WERI-Rb-1 (cell line): ENCODE data around the gene ART5.

Experiments
- DNase-seq: peaks from one replicate; pipeline ENCODE4 v3.0.0-alpha.2; 2020
- H3K27ac ChIP-seq: fragments of 250-450 bp; sonication (Bioruptor Pico); 2 replicates; pipeline ENCODE4 v1.5.1; 2020; ENCODE audit warnings: mild to moderate bottlenecking, moderate library complexity
- H3K27me3 ChIP-seq: fragments of 250-450 bp; sonication (Bioruptor Pico); 2 replicates; pipeline ENCODE4 v1.5.1; 2021; ENCODE audit warnings: mild to moderate bottlenecking, low read depth, moderate library complexity; ENCODE audit not compliant: insufficient read depth, severe bottlenecking
- H3K36me3 ChIP-seq: fragments of 250-450 bp; sonication (Bioruptor Pico); 2 replicates; pipeline ENCODE4 v1.5.1; 2020; ENCODE audit warnings: mild to moderate bottlenecking, moderate library complexity
- H3K4me3 ChIP-seq: 2 replicates; pipeline ENCODE4 v1.5.1; 2011; ENCODE audit warnings: low read depth, mild to moderate bottlenecking, control low read depth, low read length
- H3K9me3 ChIP-seq: fragments of 250-450 bp; sonication (Bioruptor Pico); 2 replicates; pipeline ENCODE4 v1.5.1; 2021; ENCODE audit warnings: mild to moderate bottlenecking, moderate library complexity; ENCODE audit not compliant: severe bottlenecking
- CTCF ChIP-seq: IDR thresholded peaks from 2 replicates; pipeline ENCODE4 v1.5.1; 2011; ENCODE audit warnings: low read depth, mild to moderate bottlenecking, control low read depth, inconsistent platforms, low read length

Gene ART5

GRCh38 chr11:3641191-3641590 is 601 bp downstream of the ART5 start:
- Histone ChIP-seq H3K36me3 (no peaks in the 10 kb centered on the region), H3K9me3 (no peaks in the 10 kb centered on the region), H3K4me3 (no peak overlapping the region), H3K27ac (no peak overlapping the region), H3K27me3 (no peaks in the 10 kb centered on the region)
- DNase-seq = no peak
- no peak for TF ChIP-seq CTCF

GRCh38 chr11:3639841-3640240 is 2.0 kb downstream of the ART5 start:
- DNase-seq = no peak
- Histone ChIP-seq H3K9me3 (no peaks in the 10 kb centered on the region), H3K36me3 (no peaks in the 10 kb centered on the region), H3K27ac (no peak overlapping the region), H3K27me3 (no peaks in the 10 kb centered on the region), H3K4me3 (no peak overlapping the region)
- no peak for TF ChIP-seq CTCF

- H3K36me3 ChIP-seq = no peaks in the 10 kb centered on the region
- H3K9me3 ChIP-seq = no peaks in the 10 kb centered on the region
- H3K27ac ChIP-seq = no peak overlapping the region
- no peak for DNase-seq
- H3K27me3 ChIP-seq = no peaks in the 10 kb centered on the region
- H3K4me3 ChIP-seq = no peak overlapping the region
- no peak for TF ChIP-seq CTCF
Measured at GRCh38 chr11:3638513-3638912, 3.3 kb downstream of the ART5 start.

- Histone ChIP-seq H3K27ac (no peak overlapping the region), H3K9me3 (no peaks in the 10 kb centered on the region), H3K4me3 (no peak overlapping the region), H3K27me3 (no peaks in the 10 kb centered on the region), H3K36me3 (no peaks in the 10 kb centered on the region)
- no peak for DNase-seq
- no peak for TF ChIP-seq CTCF
Measured at GRCh38 chr11:3637201-3637600, 4.6 kb downstream of the ART5 start.

GRCh38 chr11:3635641-3636375 is 6.0 kb downstream of the ART5 start:
- no peak for DNase-seq
- Histone ChIP-seq H3K9me3 (no peaks in the 10 kb centered on the region), H3K27me3 (no peaks in the 10 kb centered on the region), H3K27ac (no peak overlapping the region), H3K4me3 (no peak overlapping the region), H3K36me3 (no peaks in the 10 kb centered on the region)
- TF ChIP-seq CTCF = no peak
